HG02938 (cell line): ENCODE data around the gene MAP2K5.
"Not testable (repeated sequence)": the region's sequence is repeated elsewhere in the genome, so short reads cannot be mapped to it uniquely, and the experiment has no call there.

Source experiments
- ATAC-seq: cut with Tn5 transposase; IDR thresholded peaks from one replicate; pipeline ENCODE4 v1.9.1; 2021; ENCODE audit warnings: mild to moderate bottlenecking, moderate library complexity; ENCODE audit not compliant: unreplicated experiment

Gene MAP2K5

DNA sequence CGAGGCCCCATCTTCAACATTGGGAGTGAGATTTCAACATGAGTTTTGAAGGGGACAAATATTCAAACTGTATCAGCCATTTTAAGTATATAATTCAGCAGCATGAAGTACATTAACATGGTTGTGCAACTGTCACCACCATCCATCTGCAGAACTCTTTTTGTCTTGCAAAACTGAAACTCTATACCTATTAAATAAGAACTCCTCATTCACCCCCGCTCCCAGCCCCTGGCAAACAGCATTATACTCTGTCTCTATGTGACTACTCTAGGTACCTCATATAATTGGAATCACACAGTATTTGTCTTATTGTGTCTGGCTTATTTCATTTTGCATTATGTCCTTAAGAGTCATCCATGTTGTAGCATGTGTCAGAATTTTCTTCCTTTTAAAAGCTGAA lies 110.1 kb downstream of the MAP2K5 start:
- ATAC-seq, result no peak

DNA sequence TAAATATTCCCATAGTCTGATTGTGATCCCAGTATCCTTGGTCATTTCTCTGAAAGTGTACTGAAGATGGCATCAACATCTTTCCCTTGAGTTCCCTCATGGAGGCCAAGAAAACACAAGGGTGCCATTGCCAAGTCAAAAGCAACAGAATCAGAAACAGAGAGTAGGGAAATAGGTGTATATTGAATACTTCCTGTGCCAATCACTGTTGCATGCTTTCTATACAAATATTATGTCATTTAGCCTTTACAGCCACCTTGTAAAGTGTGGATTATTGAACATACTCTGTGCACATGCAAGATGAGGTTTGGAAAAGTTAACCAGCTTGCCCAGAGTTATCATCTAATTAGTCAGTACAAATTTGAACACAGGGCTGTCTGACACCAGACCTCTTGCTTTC lies 117.9 kb downstream of the MAP2K5 start:
- ATAC-seq, result no peak

DNA sequence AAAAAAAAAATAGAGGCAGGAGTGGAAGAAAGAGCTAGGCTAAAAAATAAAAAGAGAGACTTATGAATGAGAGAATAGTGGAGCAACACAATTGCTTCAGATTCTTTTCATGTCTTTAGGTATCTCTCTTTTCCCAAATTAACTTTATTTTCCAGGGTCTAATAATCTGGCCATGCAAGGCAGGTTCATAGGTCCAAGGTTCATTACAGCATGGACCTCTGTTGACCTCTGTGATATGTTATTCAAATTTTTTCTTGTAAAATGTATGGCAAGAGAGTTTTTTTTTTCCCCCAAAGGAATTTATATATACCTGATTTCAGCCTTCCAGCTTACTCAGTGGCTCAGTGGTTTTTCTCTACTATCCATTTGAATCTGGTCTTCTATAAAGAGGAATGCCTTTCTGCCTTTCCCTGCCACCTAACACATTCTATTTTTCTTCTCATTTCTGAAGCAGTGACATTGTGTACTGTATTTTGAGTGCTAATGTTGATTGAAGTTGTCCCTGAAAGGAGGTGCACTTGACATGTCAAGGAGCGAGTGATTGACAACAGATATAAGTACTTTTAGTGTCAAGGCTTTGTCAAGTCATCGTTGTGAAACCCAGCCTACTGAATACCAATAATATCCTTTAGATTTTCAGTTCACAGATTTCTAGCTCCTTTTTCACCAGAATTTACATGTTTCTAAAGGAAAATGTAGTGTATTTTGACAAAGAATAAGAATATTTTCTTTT lies 118.5 kb downstream of the MAP2K5 start:
- ATAC-seq, result no peak

DNA sequence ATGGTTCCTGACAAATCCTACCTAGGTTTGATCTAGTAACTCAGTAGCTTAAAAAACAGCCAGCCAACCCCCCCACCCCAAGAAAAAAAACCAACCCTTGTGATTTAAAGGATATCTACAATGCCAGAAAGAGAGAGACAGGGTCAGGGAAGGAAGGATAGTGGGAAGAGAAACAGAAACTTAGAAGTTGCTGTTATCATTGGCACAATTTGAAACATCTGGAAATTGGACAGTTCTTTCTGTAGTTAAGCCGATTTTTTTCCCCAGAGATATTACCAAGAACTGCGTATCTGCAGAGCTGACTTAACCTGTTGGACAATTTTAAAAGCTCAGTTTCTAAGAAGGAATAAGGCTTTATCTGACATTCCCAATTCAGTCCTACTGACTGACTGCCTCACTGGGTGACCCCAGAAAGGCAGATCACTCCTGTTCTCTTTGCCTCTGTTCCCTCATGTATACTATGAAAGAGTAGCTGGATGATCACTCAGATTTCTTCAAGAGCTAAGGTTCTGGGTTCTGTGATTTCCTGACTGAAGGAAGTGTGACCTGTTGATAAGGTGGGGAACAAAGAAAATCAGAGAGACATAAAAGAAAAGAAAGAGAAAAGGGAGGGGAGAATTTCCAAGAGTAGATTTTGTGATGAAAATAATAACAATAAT lies 128.3 kb downstream of the MAP2K5 start:
- no peak for ATAC-seq

DNA sequence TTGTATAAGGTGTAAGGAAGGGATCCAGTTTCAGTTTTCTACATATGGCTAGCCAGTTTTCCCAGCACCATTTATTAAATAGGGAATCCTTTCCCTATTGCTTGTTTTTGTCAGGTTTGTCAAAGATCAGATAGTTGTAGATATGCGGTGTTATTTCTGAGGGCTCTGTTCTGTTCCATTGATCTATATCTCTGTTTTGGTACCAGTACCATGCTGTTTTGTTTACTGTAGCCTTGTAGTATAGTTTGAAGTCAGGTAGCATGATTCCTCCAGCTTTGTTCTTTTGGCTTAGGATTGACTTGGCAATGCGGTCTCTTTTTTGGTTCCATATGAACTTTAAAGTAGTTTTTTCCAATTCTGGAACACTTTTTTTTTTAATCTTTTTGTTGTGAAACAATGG lies 130.3 kb downstream of the MAP2K5 start:
- not testable (repeated sequence) for ATAC-seq

DNA sequence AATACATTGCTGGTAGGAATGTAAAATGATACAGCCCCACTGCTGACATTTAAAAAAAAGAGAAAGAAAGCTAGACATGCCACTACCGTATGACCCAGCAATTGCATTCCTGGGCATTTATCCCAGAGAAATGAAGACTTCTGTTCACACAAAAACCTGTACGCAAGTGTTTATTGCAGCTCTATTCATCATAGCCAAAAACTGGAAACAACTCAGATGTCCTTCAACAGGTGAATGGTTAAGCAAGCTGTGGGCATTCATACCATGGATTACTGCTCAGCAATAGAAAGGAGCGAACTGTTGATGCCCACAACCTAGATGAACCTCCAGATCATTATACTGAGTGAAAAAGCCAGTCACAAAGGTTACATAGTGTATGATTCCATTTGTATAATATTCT lies 132.5 kb downstream of the MAP2K5 start:
- ATAC-seq, result no peak

DNA sequence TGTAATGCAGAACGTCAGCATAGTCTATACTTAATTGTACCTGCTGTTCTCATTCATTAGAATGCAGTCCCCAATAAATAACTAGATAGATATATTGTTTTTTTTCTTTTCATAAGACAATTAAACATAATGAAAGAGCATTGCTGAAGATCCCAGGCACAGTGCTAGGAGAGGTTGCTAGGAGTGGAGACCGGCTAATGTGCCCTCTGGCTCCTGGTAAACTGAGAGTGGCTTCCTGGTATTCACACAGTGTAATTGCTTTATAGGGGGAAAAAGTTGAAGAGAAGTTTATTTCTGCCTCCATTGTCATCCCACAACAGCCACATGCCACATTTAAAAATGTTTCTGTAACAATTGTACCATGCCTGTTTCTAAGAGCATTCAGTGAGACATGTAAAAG lies 135.6 kb downstream of the MAP2K5 start:
- ATAC-seq, result no peak

DNA sequence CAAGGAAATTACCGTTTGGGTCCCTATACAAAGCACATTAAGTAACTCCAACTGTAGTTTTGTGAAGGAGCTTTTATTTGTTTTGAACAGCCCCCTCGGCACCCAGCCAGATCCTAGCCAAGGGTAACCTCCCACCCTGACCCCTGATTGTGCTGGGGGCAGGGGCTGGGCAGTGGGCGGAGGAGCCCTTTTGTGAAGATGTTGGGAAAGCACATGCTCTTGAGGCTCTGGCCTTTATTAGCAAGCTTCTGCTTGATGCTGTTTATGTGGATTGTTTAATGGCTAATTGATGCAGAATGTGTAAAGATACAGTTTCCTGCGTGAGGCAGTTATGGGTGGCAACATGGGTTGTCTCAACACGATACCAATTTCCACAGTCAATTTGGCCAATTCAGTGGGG lies 136.5 kb downstream of the MAP2K5 start:
- no peak for ATAC-seq

DNA sequence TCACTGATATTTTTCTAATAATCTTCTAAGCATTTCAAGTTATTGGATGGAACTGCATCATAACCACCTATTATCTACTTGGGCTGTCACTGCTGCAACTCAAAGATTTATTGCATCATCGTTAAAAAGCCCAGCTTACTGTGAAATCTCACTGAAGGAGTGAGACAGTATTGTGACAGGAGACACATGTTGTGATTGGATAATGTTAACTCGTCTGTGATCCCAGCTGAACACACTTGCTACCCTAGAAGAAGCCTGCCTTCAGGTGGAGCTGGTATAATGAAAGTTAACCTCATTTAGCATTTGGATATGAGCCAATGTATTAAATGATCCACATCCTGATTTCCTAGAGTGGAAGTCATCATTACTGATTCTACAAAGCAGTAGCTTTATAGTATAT lies 138.1 kb downstream of the MAP2K5 start:
- ATAC-seq, result no peak

DNA sequence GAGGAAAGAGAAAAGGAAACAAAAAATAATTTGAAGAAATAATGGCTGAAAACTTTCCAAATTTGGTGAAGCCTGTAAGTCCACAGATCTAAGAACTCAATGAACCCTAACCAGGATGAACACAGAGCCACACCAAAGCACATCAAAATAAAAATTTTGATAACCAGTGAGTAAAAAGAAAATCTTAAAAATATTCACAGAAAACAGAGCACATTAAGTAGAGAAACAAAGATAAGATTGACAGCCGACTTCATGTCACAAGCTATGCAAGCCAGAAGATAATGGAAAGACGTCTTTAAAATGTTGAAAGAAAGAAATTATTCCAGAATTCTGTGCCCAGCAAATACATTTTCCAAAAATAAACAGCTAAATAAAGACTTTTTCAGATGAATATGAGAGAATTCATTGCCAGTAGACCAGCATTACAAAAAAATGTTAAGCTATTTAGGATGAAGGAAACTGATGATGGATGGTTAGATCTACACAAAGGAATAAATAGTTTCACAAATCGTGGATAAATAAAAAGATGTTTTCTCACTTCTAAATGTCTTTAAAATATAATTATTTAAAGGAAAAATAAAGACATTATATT lies 142.6 kb downstream of the MAP2K5 start:
- no peak for ATAC-seq

DNA sequence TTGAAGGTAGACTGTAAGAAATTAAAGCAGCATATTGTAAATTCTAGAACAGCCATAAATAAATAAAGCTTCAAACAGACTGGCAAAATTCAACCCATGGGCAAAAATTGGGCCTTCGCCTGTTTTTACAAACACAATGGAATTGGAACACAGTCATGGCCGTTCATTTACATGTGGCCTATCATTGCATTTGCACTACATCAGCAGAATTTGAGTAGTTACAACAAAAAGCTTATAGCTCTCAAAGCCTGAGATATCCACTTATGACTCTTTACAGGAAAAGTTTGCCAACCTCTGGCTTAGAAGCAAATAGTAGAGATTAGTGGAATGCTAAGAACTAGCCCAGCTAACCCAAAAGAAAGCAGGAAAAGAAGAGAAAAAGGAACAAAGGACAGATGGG lies 143.2 kb downstream of the MAP2K5 start:
- no peak for ATAC-seq

DNA sequence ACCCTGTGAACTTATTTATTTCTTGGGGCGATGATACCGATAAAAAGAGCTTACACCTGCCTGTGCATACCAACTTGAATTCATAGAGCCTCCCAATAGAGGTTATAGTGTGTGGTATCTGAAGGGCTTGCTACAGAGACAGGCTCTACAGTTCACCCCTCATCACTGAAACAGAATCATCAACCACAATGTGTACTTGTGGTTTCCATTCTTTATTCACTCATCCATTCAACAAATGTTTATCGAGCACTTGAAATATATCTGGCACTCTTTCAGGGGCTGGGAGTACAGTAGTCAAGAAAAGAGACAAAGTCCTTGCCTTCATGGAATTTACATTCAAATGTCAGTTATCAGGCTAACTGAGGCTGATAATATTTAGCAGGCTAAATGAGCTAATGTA lies 148.4 kb downstream of the MAP2K5 start:
- ATAC-seq, result no peak

DNA sequence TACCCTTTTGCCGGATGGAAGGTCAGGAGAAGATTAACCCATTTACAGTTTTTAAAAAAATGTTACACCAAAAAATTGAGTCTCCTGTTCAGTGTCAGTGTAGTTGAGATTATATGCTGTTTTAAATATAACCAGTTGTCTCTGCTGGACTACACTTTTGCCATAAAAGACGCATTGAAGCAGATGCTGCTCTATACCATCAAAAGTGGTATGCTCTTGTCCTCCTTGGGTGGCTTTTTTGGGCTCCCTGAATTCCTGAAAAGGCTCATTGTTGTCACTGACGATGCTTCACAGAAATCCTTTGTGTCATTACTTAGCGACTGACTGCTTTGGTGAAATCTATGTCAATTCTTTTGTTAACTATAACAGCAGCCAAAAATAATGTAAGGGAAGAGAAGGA lies 148.9 kb downstream of the MAP2K5 start:
- no peak for ATAC-seq

DNA sequence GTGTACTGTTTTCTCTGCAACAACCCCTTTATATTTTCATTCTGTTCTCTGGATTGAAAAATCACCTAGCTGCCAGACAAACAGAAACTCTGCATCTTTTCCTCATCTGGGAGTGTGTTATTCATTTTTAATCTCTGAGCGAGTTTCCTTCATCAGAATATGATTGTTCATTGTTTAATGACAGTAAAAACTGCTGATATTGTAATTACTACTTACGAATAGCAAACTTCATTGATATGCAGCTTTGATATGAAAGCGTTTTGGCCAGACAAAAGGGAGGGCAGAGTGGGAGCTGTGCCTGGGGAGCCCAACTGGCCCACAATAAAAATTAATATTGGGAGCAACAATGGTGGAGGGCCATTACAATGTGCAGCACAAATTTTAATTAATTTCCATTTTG lies 150.1 kb downstream of the MAP2K5 start:
- no peak for ATAC-seq

DNA sequence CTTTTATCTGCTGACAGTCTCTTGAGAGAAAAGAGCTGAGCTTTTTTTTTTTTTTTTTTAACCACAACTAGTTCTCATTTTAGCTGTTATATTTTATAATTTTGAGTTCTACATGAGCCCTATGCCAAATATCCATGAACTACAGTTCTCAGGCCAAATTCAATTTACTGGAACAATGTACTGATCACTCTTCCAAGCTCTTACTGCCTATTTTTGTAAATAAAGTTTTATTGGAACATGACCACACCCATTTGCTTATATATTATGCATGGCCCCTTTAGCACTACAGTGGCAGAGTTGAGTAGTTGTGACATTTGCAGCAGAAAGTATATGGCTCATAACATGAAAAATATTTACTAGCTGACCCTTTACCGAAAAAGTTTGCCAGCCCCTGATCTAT lies 153.6 kb downstream of the MAP2K5 start:
- ATAC-seq, result no peak

DNA sequence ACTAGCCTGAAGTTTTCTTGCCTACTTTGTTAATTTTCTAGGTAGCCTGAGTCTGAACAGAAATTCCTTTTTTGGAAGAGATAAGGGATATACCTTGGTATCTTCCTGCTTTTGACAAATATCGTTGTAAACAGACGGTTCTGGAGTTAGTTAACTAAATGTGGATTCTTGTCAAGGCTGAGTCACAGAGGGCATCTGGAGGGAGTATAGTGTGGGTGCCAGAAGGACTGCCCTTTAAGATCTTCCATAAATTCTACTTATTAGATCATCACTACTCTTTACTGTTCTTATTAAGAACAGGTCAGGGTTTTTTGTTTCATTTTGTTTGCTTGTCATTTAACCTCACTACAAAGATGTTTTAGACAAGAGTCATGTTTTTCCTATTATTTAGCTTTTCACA lies 157.5 kb downstream of the MAP2K5 start:
- no peak for ATAC-seq

DNA sequence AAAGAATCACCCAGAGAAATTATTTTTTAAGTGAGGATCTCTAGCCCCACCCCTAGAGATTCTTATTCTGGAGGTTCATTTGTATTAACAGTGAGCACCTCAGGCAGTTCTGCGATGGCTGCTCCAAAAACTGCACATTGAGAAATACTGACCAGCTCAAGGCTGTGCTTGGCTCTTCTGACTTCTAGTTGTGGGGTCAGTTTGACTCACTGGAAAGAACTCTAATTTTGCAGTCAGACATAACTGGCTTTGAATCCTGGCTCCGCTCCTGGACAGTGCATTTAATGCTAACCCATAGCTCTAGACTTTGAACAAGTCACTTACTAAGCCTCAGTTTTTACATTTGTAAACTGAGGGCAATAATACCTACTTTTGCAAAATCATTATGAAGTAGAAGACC lies 159.2 kb downstream of the MAP2K5 start:
- no peak for ATAC-seq

DNA sequence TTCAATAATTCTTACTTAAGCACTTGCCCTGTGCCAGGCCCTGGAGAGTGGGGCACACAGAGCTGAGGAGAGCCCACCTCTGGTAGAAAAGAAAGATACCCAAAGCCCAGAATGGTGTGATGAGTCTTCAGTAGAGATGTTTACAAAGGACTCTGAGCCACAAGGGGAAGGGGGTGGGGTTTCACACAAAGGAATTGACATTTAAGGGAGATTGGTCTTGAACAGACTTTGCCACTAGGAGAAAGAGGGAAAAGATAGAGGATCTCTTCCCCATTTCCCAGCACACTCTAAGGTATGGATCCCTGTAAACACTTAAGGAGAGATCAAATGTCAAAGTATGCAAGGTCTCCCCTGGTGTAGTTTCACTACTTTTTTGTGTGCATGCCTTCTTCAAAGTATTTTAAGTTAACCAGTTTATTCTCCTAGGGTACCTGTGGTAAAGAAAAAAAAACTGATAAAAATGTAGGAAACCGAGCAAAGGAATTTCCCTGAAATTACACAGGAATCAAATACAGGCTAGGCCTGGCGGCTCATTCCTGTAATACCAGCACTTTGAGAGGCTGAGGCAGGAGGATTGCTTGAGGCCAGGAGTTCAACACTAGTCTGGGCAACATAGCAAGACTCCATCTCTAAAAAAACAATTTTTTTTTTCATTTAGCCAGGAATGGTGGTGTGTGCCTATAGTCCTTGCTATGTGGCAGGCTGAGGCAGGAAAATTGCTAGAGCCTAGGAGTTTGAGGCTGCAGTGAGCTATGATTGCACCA lies 165.2 kb downstream of the MAP2K5 start:
- no peak for ATAC-seq

DNA sequence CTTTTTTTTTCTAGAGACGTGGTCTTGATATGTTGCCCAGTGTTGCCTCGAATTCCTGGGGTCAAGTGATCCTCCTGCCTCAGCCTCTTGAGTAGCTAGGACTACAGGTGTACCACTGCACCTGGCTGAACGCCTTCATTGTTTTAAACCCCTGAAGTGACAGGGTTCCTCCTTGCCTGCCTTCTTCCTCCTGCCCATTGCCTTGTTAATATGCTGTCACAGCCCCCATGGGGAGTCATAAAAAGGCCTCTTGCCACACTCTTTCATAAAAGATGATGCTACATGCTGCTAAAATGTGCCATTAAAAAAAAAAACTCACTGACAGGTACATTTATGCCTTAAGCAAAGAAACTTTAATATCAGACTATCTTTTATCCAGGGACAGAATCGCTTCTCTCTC lies 166.0 kb downstream of the MAP2K5 start:
- no peak for ATAC-seq

DNA sequence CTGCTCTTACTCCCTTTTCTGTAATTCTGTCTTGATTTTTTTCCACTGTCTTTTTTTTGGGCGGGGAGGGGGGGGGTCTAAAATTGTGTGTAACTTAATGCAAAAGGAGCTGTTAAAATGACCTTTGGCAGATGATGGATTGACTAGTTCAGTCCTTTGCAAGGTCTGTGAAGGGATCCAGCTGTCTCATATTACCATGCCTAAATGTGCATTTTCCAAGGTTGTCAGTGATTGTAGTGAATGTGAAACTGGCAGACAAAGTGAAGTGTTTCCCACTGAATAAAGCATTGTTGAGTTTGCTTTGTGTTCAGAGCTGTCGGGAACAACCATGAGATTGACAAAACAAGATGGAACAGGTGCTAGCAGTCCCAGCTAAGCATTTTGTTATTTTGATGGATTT lies 172.7 kb downstream of the MAP2K5 start:
- ATAC-seq, result no peak

DNA sequence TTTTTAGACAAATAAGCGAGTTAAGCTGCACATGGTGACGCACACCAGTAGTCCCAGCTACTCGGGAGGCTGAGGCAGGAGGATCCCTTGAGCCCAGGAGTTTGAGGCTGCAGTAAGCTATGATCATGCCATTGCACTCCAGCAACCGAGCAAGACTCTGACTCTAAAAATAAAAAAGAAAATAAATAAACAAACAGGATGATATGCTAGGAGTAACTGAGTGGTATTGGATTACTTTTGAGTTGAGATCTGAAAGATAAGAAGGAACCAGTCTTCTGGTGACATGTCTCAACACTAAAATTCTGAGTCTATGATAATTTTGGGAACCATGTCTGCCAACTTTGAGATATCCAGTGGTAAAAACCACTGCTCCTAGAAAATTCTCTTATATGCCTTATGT lies 173.7 kb downstream of the MAP2K5 start:
- ATAC-seq, result no peak

DNA sequence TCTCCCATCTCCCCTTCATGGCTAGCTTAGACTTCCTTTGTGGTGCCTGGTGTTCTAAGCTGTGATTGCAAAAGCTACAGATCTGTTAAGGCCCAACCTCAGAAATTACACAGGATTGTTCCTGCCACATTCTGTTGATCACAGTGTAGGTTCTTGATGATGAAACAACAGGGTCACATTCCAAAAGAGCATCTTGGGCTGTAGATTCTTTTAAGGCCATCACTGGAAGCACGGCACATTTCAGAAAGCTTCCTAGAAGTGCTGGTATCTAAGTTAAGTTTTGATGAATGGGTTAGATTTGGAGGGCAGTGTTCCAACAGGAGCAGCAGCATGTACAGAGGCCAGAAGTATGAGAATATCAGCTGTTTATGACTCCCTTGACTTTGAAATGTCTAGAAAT lies 175.3 kb downstream of the MAP2K5 start:
- no peak for ATAC-seq
